BJ (cell line): ENCODE data around the gene DIAPH3. TPM values are rescaled to one million over a fixed set of nuclear protein-coding genes. Genes with fewer than 3 reads are reported as not detected.

Source experiments
- CTCF ChIA-PET: fragments of 350-600 bp; formaldehyde crosslinking; extraction: SDS; loops from one replicate; lab custom pipeline; 2021; ENCODE audit warnings: antibody characterized with exemption, inconsistent platforms; lab: Yijun Ruan, JAX
- POLR2A ChIA-PET: fragments of 300-600 bp; sonication (Branson Sonifier 250); formaldehyde crosslinking; extraction: SDS; loops from one replicate; lab custom pipeline; 2021; ENCODE audit warnings: antibody characterized with exemption; lab: Charles Lee
- DNase-seq: peaks from one replicate; pipeline ENCODE4 v3.0.0-alpha.2; 2011; ENCODE audit warnings: low read depth
- H3K27me3 ChIP-seq: 2 replicates; pipeline ENCODE4 v1.6.0; 2011; ENCODE audit warnings: low read length; ENCODE audit not compliant: control insufficient read depth, insufficient read depth
- H3K36me3 ChIP-seq: 2 replicates; pipeline ENCODE4 v1.5.1; 2011; ENCODE audit warnings: low read length; ENCODE audit not compliant: control insufficient read depth, insufficient read depth
- H3K4me3 ChIP-seq: 2 replicates; pipeline ENCODE4 v1.5.1; 2011; ENCODE audit warnings: low read depth, mild to moderate bottlenecking, control low read depth, low read length
- CTCF ChIP-seq: IDR thresholded peaks from 2 replicates; pipeline ENCODE4 v1.5.1; 2011; ENCODE audit warnings: low read depth, mild to moderate bottlenecking, control low read depth, inconsistent platforms, low read length, moderate library complexity; ENCODE audit not compliant: insufficient read depth
- polyA plus RNA-seq: library from polyadenylated mRNA; depleted of rRNA; stranded (reverse); fragments of >200 nt; gene quantifications from 2 replicates; pipeline ENCODE4 v1.2.3, GENCODE V29; 2011

DIAPH3 gene
- polyA plus RNA-seq, 1 experiment, result 8.5 TPM

- Histone ChIP-seq H3K27me3 (no peaks in the 10 kb centered on the region), H3K4me3 (no peak overlapping the region), H3K36me3 (no peaks in the 10 kb centered on the region)
- no peak for TF ChIP-seq CTCF
- DNase-seq, result no peak
- POLR2A ChIA-PET, result no interaction called here
- CTCF ChIA-PET, result interaction anchor here (1.8 kb wide), 1 partner anchor 12 kb away, joined by 7 read pairs; no protein-coding TSS in a partner anchor
Measured at GRCh38 chr13:60143775-60144174, 20.0 kb downstream of the DIAPH3 start.

GRCh38 chr13:60139272-60139671, 24.5 kb downstream of the DIAPH3 start:
- no peaks in the 10 kb centered on the region for H3K27me3 ChIP-seq
- no peak for DNase-seq
- POLR2A ChIA-PET, result no interaction called here

GRCh38 chr13:60138674-60139073, 25.1 kb downstream of the DIAPH3 start:
- POLR2A ChIA-PET, result no interaction called here

More at GRCh38 chr13:60139272-60139671, 24.5 kb downstream of the DIAPH3 start:
- Histone ChIP-seq H3K4me3 (no peak overlapping the region), H3K36me3 (no peaks in the 10 kb centered on the region)
- no peak for TF ChIP-seq CTCF
- CTCF ChIA-PET, result no interaction called here

GRCh38 chr13:60137911-60138560, 25.7 kb downstream of the DIAPH3 start:
- Histone ChIP-seq H3K27me3 (no peaks in the 10 kb centered on the region), H3K36me3 (no peaks in the 10 kb centered on the region), H3K4me3 (no peak overlapping the region)
- no peak for TF ChIP-seq CTCF
- DNase-seq, result no peak
- CTCF ChIA-PET, result interaction anchor here (1.1 kb wide), 1 partner anchor 140 kb away, joined by 4 read pairs; no protein-coding TSS in a partner anchor
- POLR2A ChIA-PET, result no interaction called here

More at GRCh38 chr13:60138674-60139073, 25.1 kb downstream of the DIAPH3 start:
- Histone ChIP-seq H3K36me3 (no peaks in the 10 kb centered on the region), H3K4me3 (no peak overlapping the region), H3K27me3 (no peaks in the 10 kb centered on the region)
- no peak for TF ChIP-seq CTCF
- no peak for DNase-seq
- CTCF ChIA-PET, result interaction anchor here (1.1 kb wide), 1 partner anchor 141 kb away, joined by 4 read pairs; no protein-coding TSS in a partner anchor

- H3K36me3 ChIP-seq, result no peaks in the 10 kb centered on the region
- H3K27me3 ChIP-seq, result no peaks in the 10 kb centered on the region
- no peak for DNase-seq
- ChIA-PET POLR2A (no interaction called here), CTCF (interaction anchor here (0.9 to 2.3 kb wide), 4 partner anchors 11 to 22 kb away, joined by 3 to 6 read pairs (median 4); no protein-coding TSS in a partner anchor)
- TF ChIP-seq CTCF, result no peak
- H3K4me3 ChIP-seq, result no peak overlapping the region
Measured at GRCh38 chr13:60135344-60135743, 28.4 kb downstream of the DIAPH3 start.
